Measurements from ENCODE around the gene KRT72. TPM values are rescaled to one million over a fixed set of nuclear protein-coding genes. Genes with fewer than 3 reads are reported as not detected.

KRT72 gene
- total and polyA plus RNA-seq, 4 experiments from 2014 or later, result 7.7 to 8.4 TPM; not detected in 2

GRCh38 chr12:52555577-52555976 lies 45.7 kb downstream of the KRT72 start:
- CTCF ChIA-PET (ENCODE audit: partially characterized antibody), result interaction anchor here (1.7 kb wide), 1 partner anchor 324 kb away, joined by 5 read pairs; no protein-coding TSS in a partner anchor
- peak in 4 of 5 donors; percentile 5 to 19 (median 12) for DNase-seq

GRCh38 chr12:52552681-52553195 lies 48.5 kb downstream of the KRT72 start, which contains the start of gene KRT71:
TSS of gene KRT71 (minus strand) at chr12:52553145. CDS start at chr12:52553077, 68 bp downstream.
- H3K27me3 Mint-ChIP-seq, result peaks cover 6 to 15% of the 10 kb centered on the region in 2 donors
- no peak within 1 kb of the TSS for H3K27ac ChIP-seq (ENCODE audit: low read depth, low read length)
- H3K4me3 ChIP-seq (ENCODE audit: low read length in 2 of 2), result no peak within 1 kb of the TSS
- CTCF ChIA-PET (ENCODE audit: partially characterized antibody), result no interaction called here
- no peaks in the 10 kb centered on the region for H3K36me3 Mint-ChIP-seq
- POLR2A ChIA-PET (ENCODE audit: partially characterized antibody), result no interaction called here
- H3K4me3 Mint-ChIP-seq, result no peak within 1 kb of the TSS
- no peaks in the 10 kb centered on the region for H3K27me3 ChIP-seq (ENCODE audit: insufficient read depth, low read length)
- intact Hi-C loops (cut with micrococcal nuclease), result no loop called here
- DNase-seq, result no peak
- no peaks in the 10 kb centered on the region for H3K36me3 ChIP-seq (ENCODE audit: insufficient read depth, low read length)
- peaks cover 0 to 14% (median 8%) of the 10 kb centered on the region in 4 donors for H3K4me1 Mint-ChIP-seq
- H3K9me3 Mint-ChIP-seq, result no peaks in the 10 kb centered on the region
- peak within 1 kb of the TSS in 1 of 7 donors; percentile 11 for H3K27ac Mint-ChIP-seq
- H3K4me1 ChIP-seq (ENCODE audit: insufficient read depth, low read length), result no peaks in the 10 kb centered on the region
- H3K9me3 ChIP-seq (ENCODE audit: control insufficient read depth in 1 of 2, low read length in 2 of 2), result no peaks in the 10 kb centered on the region

More at GRCh38 chr12:52555577-52555976, 45.7 kb downstream of the KRT72 start:
- Mint-ChIP-seq H3K4me3 (no peak overlapping the region), H3K27ac (no peak overlapping the region), H3K9me3 (no peaks in the 10 kb centered on the region), H3K36me3 (no peaks in the 10 kb centered on the region), H3K4me1 (peaks cover 0 to 14% (median 8%) of the 10 kb centered on the region in 4 donors), H3K27me3 (peaks cover 9 to 10% of the 10 kb centered on the region in 2 donors)
- Histone ChIP-seq H3K27me3 (ENCODE audit: insufficient read depth, low read length) (no peaks in the 10 kb centered on the region), H3K9me3 (ENCODE audit: control insufficient read depth in 1 of 2, low read length in 2 of 2) (no peaks in the 10 kb centered on the region), H3K27ac (ENCODE audit: low read depth, low read length) (no peak overlapping the region), H3K4me3 (ENCODE audit: low read length in 2 of 2) (no peak overlapping the region), H3K36me3 (ENCODE audit: insufficient read depth, low read length) (no peaks in the 10 kb centered on the region), H3K4me1 (ENCODE audit: insufficient read depth, low read length) (no peaks in the 10 kb centered on the region)
- POLR2A ChIA-PET (ENCODE audit: partially characterized antibody), result no interaction called here
- intact Hi-C loops (cut with micrococcal nuclease), result no loop called here

GRCh38 chr12:52552055-52552454 lies 49.2 kb downstream of the KRT72 start:
- Histone ChIP-seq H3K4me1 (ENCODE audit: insufficient read depth, low read length) (no peaks in the 10 kb centered on the region), H3K4me3 (ENCODE audit: low read length in 2 of 2) (no peak overlapping the region), H3K36me3 (ENCODE audit: insufficient read depth, low read length) (no peaks in the 10 kb centered on the region), H3K9me3 (ENCODE audit: control insufficient read depth in 1 of 2, low read length in 2 of 2) (no peaks in the 10 kb centered on the region), H3K27me3 (ENCODE audit: insufficient read depth, low read length) (no peaks in the 10 kb centered on the region), H3K27ac (ENCODE audit: low read depth, low read length) (no peak overlapping the region)
- H3K4me1 Mint-ChIP-seq, result peaks cover 0 to 14% (median 8%) of the 10 kb centered on the region in 4 donors
- no peak overlapping the region for H3K4me3 Mint-ChIP-seq
- peaks cover 6 to 16% of the 10 kb centered on the region in 2 donors for H3K27me3 Mint-ChIP-seq
- no peak overlapping the region for H3K27ac Mint-ChIP-seq
- H3K9me3 Mint-ChIP-seq, result no peaks in the 10 kb centered on the region
- no peaks in the 10 kb centered on the region for H3K36me3 Mint-ChIP-seq
- CTCF ChIA-PET (ENCODE audit: partially characterized antibody), result no interaction called here
- POLR2A ChIA-PET (ENCODE audit: partially characterized antibody), result no interaction called here
- DNase-seq, result no peak
- intact Hi-C loops (cut with micrococcal nuclease), result no loop called here

- Histone ChIP-seq H3K9me3 (ENCODE audit: control insufficient read depth in 1 of 2, low read length in 2 of 2) (no peaks in the 10 kb centered on the region), H3K4me1 (ENCODE audit: insufficient read depth, low read length) (no peaks in the 10 kb centered on the region), H3K4me3 (ENCODE audit: low read length in 2 of 2) (no peak overlapping the region), H3K27me3 (ENCODE audit: insufficient read depth, low read length) (no peaks in the 10 kb centered on the region), H3K27ac (ENCODE audit: low read depth, low read length) (no peak overlapping the region), H3K36me3 (ENCODE audit: insufficient read depth, low read length) (no peaks in the 10 kb centered on the region)
- CTCF ChIA-PET (ENCODE audit: partially characterized antibody), result no interaction called here
- H3K4me1 Mint-ChIP-seq, result peaks cover 0 to 14% (median 7%) of the 10 kb centered on the region in 4 donors
- DNase-seq, result no peak
- POLR2A ChIA-PET (ENCODE audit: partially characterized antibody), result no interaction called here
- H3K27ac Mint-ChIP-seq, result no peak overlapping the region
- no peaks in the 10 kb centered on the region for H3K36me3 Mint-ChIP-seq
- peaks cover 6 to 20% of the 10 kb centered on the region in 2 donors for H3K27me3 Mint-ChIP-seq
- intact Hi-C loops (cut with micrococcal nuclease), result no loop called here
- H3K4me3 Mint-ChIP-seq, result no peak overlapping the region
- H3K9me3 Mint-ChIP-seq, result no peaks in the 10 kb centered on the region
Measured at GRCh38 chr12:52551216-52551865, 49.9 kb downstream of the KRT72 start.

- Mint-ChIP-seq H3K9me3 (no peaks in the 10 kb centered on the region), H3K27me3 (peaks cover 4 to 21% of the 10 kb centered on the region in 2 donors), H3K4me3 (no peak overlapping the region), H3K36me3 (no peaks in the 10 kb centered on the region), H3K4me1 (no peaks in the 10 kb centered on the region), H3K27ac (no peak overlapping the region)
- ChIA-PET CTCF (ENCODE audit: partially characterized antibody) (no interaction called here), POLR2A (ENCODE audit: partially characterized antibody) (no interaction called here)
- no peak for DNase-seq
- Histone ChIP-seq H3K4me1 (ENCODE audit: insufficient read depth, low read length) (no peaks in the 10 kb centered on the region), H3K36me3 (ENCODE audit: insufficient read depth, low read length) (no peaks in the 10 kb centered on the region), H3K9me3 (ENCODE audit: control insufficient read depth in 1 of 2, low read length in 2 of 2) (no peaks in the 10 kb centered on the region), H3K4me3 (ENCODE audit: low read length in 2 of 2) (no peak overlapping the region), H3K27me3 (ENCODE audit: insufficient read depth, low read length) (no peaks in the 10 kb centered on the region), H3K27ac (ENCODE audit: low read depth, low read length) (no peak overlapping the region)
- intact Hi-C loops (cut with micrococcal nuclease), result no loop called here
Measured at GRCh38 chr12:52546126-52546525, 55.1 kb downstream of the KRT72 start.

GRCh38 chr12:52543985-52544883 lies 57.0 kb downstream of the KRT72 start:
- intact Hi-C loops (cut with micrococcal nuclease), result no loop called here
- Histone ChIP-seq H3K9me3 (ENCODE audit: control insufficient read depth in 1 of 2, low read length in 2 of 2) (no peaks in the 10 kb centered on the region), H3K27ac (ENCODE audit: low read depth, low read length) (no peak overlapping the region), H3K27me3 (ENCODE audit: insufficient read depth, low read length) (no peaks in the 10 kb centered on the region), H3K4me1 (ENCODE audit: insufficient read depth, low read length) (no peaks in the 10 kb centered on the region), H3K4me3 (ENCODE audit: low read length in 2 of 2) (no peak overlapping the region), H3K36me3 (ENCODE audit: insufficient read depth, low read length) (no peaks in the 10 kb centered on the region)
- CTCF ChIA-PET (ENCODE audit: partially characterized antibody), result no interaction called here
- H3K4me1 Mint-ChIP-seq, result no peaks in the 10 kb centered on the region
- no peaks in the 10 kb centered on the region for H3K9me3 Mint-ChIP-seq
- no peaks in the 10 kb centered on the region for H3K36me3 Mint-ChIP-seq
- no peak overlapping the region for H3K27ac Mint-ChIP-seq
- no peak for DNase-seq
- POLR2A ChIA-PET (ENCODE audit: partially characterized antibody), result no interaction called here
- no peak overlapping the region for H3K4me3 Mint-ChIP-seq
- H3K27me3 Mint-ChIP-seq, result peaks cover 4 to 14% of the 10 kb centered on the region in 2 donors

GRCh38 chr12:52542785-52543318 lies 58.4 kb downstream of the KRT72 start:
- Histone ChIP-seq H3K27ac (ENCODE audit: low read depth, low read length) (no peak overlapping the region), H3K4me1 (ENCODE audit: insufficient read depth, low read length) (no peaks in the 10 kb centered on the region), H3K36me3 (ENCODE audit: insufficient read depth, low read length) (no peaks in the 10 kb centered on the region), H3K9me3 (ENCODE audit: control insufficient read depth in 1 of 2, low read length in 2 of 2) (no peaks in the 10 kb centered on the region), H3K27me3 (ENCODE audit: insufficient read depth, low read length) (no peaks in the 10 kb centered on the region), H3K4me3 (ENCODE audit: low read length in 2 of 2) (no peak overlapping the region)
- intact Hi-C loops (cut with micrococcal nuclease), result no loop called here
- no peak overlapping the region for H3K4me3 Mint-ChIP-seq
- no peak for DNase-seq
- POLR2A ChIA-PET (ENCODE audit: partially characterized antibody), result no interaction called here
- no peaks in the 10 kb centered on the region for H3K9me3 Mint-ChIP-seq
- H3K27me3 Mint-ChIP-seq, result peaks cover 4 to 11% of the 10 kb centered on the region in 2 donors
- peak overlapping the region in 2 of 7 donors; percentile 12 to 81 for H3K27ac Mint-ChIP-seq
- H3K4me1 Mint-ChIP-seq, result no peaks in the 10 kb centered on the region
- CTCF ChIA-PET (ENCODE audit: partially characterized antibody), result no interaction called here
- H3K36me3 Mint-ChIP-seq, result no peaks in the 10 kb centered on the region
